ENCODE measurements around the gene MGAT4B. TPM values are rescaled to one million over a fixed set of nuclear protein-coding genes. Genes with fewer than 3 reads are reported as not detected.
A peak's percentile ranks its signal among the peaks of the same experiment; 100 is the strongest.

MGAT4B gene
- total RNA-seq, 3 donors from 2014 or later (not counting 1 experiment from before 2014, with no cell fraction given): 143 to 159 (median 144) TPM

DNA sequence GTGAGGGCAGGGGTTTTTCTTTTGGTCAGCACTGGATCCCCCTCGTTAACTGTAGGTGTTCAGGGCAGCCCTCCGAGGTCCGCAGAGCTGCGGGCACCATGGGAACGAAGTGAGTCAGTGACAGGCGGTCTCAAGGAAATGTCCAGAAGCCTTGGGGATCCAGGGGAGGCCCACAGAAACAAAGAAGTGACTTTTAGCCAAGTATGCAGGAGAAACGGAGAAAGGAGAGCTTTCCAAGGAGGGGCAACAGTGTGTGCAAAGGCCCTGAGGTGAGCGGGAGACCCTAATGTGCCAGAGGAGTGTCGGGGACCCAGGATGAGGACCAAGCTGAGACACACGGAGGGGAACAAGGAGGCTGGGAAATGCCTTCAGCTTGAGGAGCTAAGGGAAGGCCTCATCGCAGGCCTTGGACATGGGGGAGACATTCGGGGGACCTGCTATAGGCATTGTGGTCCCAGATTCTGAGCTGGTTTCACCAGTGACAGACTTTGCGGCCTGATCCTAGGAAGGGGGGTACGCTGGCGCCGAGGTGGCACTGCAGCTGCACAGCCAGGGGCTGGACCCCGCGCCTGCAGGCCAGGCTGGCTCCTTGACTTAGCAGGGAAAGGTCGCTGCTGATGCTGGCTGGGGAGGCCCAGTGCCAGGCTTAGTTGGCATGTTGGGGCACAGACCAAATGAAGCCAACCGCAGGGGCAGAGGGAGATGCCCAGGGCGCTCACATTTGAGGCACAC is 9.6 kb downstream of the MGAT4B start:
- no peak for ATAC-seq
- Mint-ChIP-seq H3K27ac (peak overlapping the region; percentile 23 to 56), H3K4me3 (peak overlapping the region; percentile 75), H3K27me3 (ENCODE audit: low read depth in 2 of 2) (no peaks in the 10 kb centered on the region), H3K36me3 (no peaks in the 10 kb centered on the region), H3K4me1 (peaks cover 27 to 43% of the 10 kb centered on the region in 2 donors), H3K9me3 (no peaks in the 10 kb centered on the region)
- Histone ChIP-seq H3K27me3 (ENCODE audit: control insufficient read depth, insufficient read depth, low read length) (no peaks in the 10 kb centered on the region), H3K9me3 (ENCODE audit: control insufficient read depth, insufficient read depth, low read length) (no peaks in the 10 kb centered on the region), H3K4me3 (ENCODE audit: low read length) (peak overlapping the region; percentile 40), H3K4me1 (ENCODE audit: control insufficient read depth, insufficient read depth, low read length) (peaks cover 49% of the 10 kb centered on the region), H3K27ac (ENCODE audit: low read length) (peak overlapping the region; percentile 58), H3K36me3 (ENCODE audit: control insufficient read depth, insufficient read depth, low read length) (peaks cover 12% of the 10 kb centered on the region)
- intact Hi-C loops (cut with micrococcal nuclease): loop anchor here (2.0 kb wide), 1 partner anchor 34 kb away; no protein-coding TSS in a partner anchor
- 93% methylated on average over 20 of the region's 21 CpGs for WGBS (ENCODE audit: insufficient coverage)
- DNase-seq: no peak
- TF ChIP-seq CTCF (IDR thresholded peaks at IDR 0.05): no peak

GRCh38 chr5:179795863-179796833 is 10.5 kb downstream of the MGAT4B start:
- H3K27me3 ChIP-seq (ENCODE audit: control insufficient read depth, insufficient read depth, low read length): no peaks in the 10 kb centered on the region
- Mint-ChIP-seq H3K27ac (peak overlapping the region; percentile 23 to 56), H3K27me3 (ENCODE audit: low read depth in 2 of 2) (no peaks in the 10 kb centered on the region), H3K36me3 (no peaks in the 10 kb centered on the region), H3K9me3 (no peaks in the 10 kb centered on the region), H3K4me1 (peaks cover 22 to 38% of the 10 kb centered on the region in 2 donors), H3K4me3 (peak overlapping the region; percentile 75)
- H3K4me3 ChIP-seq (ENCODE audit: low read length): peak overlapping the region; percentile 40
- ATAC-seq (peak; percentile 75 to 87 (median 82)), DNase-seq (peak; percentile 80 to 84)
- peak overlapping the region; percentile 58 for H3K27ac ChIP-seq (ENCODE audit: low read length)
- H3K9me3 ChIP-seq (ENCODE audit: control insufficient read depth, insufficient read depth, low read length): no peaks in the 10 kb centered on the region
- H3K36me3 ChIP-seq (ENCODE audit: control insufficient read depth, insufficient read depth, low read length): peaks cover 12% of the 10 kb centered on the region
- intact Hi-C loops (cut with micrococcal nuclease): loop anchor here (2.0 kb wide), 2 partner anchors 33 to 99 kb away; no protein-coding TSS in a partner anchor
- WGBS (ENCODE audit: insufficient coverage): 3% methylated on average over 113 of the region's 113 CpGs
- H3K4me1 ChIP-seq (ENCODE audit: control insufficient read depth, insufficient read depth, low read length): peaks cover 44% of the 10 kb centered on the region
- TF ChIP-seq CTCF (IDR thresholded peaks at IDR 0.05): peak; percentile 73

- peak overlapping the region; percentile 32 for H3K4me3 ChIP-seq (ENCODE audit: low read length)
- H3K27ac Mint-ChIP-seq: peak overlapping the region in 1 of 2 donors; percentile 85
- H3K27me3 Mint-ChIP-seq (ENCODE audit: low read depth in 2 of 2): no peaks in the 10 kb centered on the region
- WGBS (ENCODE audit: insufficient coverage): 14% methylated on average over 51 of the region's 53 CpGs
- peaks cover 22 to 38% of the 10 kb centered on the region in 2 donors for H3K4me1 Mint-ChIP-seq
- H3K36me3 Mint-ChIP-seq: no peaks in the 10 kb centered on the region
- H3K36me3 ChIP-seq (ENCODE audit: control insufficient read depth, insufficient read depth, low read length): peaks cover 12% of the 10 kb centered on the region
- no peak overlapping the region for H3K27ac ChIP-seq (ENCODE audit: low read length)
- DNase-seq (no peak), ATAC-seq (no peak)
- no peaks in the 10 kb centered on the region for H3K9me3 ChIP-seq (ENCODE audit: control insufficient read depth, insufficient read depth, low read length)
- intact Hi-C loops (cut with micrococcal nuclease): loop anchor here (2.0 kb wide), 1 partner anchor 98 kb away; no protein-coding TSS in a partner anchor
- H3K4me1 ChIP-seq (ENCODE audit: control insufficient read depth, insufficient read depth, low read length): peaks cover 44% of the 10 kb centered on the region
- H3K27me3 ChIP-seq (ENCODE audit: control insufficient read depth, insufficient read depth, low read length): no peaks in the 10 kb centered on the region
- TF ChIP-seq CTCF (IDR thresholded peaks at IDR 0.05): no peak
- H3K9me3 Mint-ChIP-seq: no peaks in the 10 kb centered on the region
- H3K4me3 Mint-ChIP-seq: peak overlapping the region; percentile 70
Measured at GRCh38 chr5:179795049-179795862, 11.4 kb downstream of the MGAT4B start.

Data from natural killer cell (primary cell).